Colonic mucosa (tissue), 4 donors: ENCODE data around the gene GABRG2. TPM values are rescaled to one million over a fixed set of nuclear protein-coding genes. Genes with fewer than 3 reads are reported as not detected.

Experiments
- DNase-seq: peaks from one replicate; pipeline ENCODE4 v3.0.0-alpha.2; 2020
- H3K27ac ChIP-seq: fragments of 200-600 bp; one replicate; pipeline ENCODE4 v1.8.0; 2021
- H3K27me3 ChIP-seq: fragments of 200-600 bp; one replicate; pipeline ENCODE4 v1.8.0; 2021
- H3K36me3 ChIP-seq: fragments of 200-600 bp; one replicate; pipeline ENCODE4 v1.8.0; 2021
- H3K4me1 ChIP-seq: fragments of 200-600 bp; one replicate; pipeline ENCODE4 v1.8.0; 2021; ENCODE audit warnings: mild to moderate bottlenecking
- H3K4me3 ChIP-seq: fragments of 200-600 bp; one replicate; pipeline ENCODE4 v1.8.0; 2021
- H3K9ac ChIP-seq, 2 donors: one replicate each; pipeline ENCODE4 v1.7.0; 2013; ENCODE audit warnings: control low read depth in 2 of 2, low read depth in 2 of 2, low read length in 2 of 2
- H3K9me3 ChIP-seq: fragments of 200-600 bp; one replicate; pipeline ENCODE4 v1.8.0; 2021
- CTCF ChIP-seq: fragments of 200-600 bp; IDR thresholded peaks from one replicate; pipeline ENCODE4 v1.8.0; 2022; ENCODE audit warnings: antibody characterized with exemption, mild to moderate bottlenecking
- intact Hi-C: fragments of 100-400 bp; cut with DNase I; formaldehyde crosslinking; loops from one replicate; pipeline ENCODE4 v1.14.1; 2022
- total RNA-seq, 2 donors: library from RNA; stranded (reverse); fragmentation: NEBNext Ultra II Directional in 1 of 2; extraction: Animal tissue kit (Norgen Biotek cat#: 25700) in 1 of 2; gene quantifications; one replicate each; pipeline ENCODE4 v1.2.1, GENCODE V29; 2021
- donor health status: healthy.
- donor health status: DM: no; HTN: no; CAD: no.
- donor health status: DM: no; HTN: no; CAD: no.

The GABRG2 gene
- total RNA-seq: under 1 TPM; 0.10 to 0.53 TPM

- Histone ChIP-seq H3K27ac (no peak within 1 kb of the TSS), H3K36me3 (no peaks in the 10 kb centered on the region), H3K9me3 (no peaks in the 10 kb centered on the region), H3K4me1 (no peaks in the 10 kb centered on the region), H3K4me3 (no peak within 1 kb of the TSS), H3K27me3 (no peaks in the 10 kb centered on the region), H3K9ac (no peak within 1 kb of the TSS)
- no peak for TF ChIP-seq CTCF
- no peak for DNase-seq
- intact Hi-C loops: no loop called here
These were observed at the start of gene GABRG2 for GRCh38 chr5:162067655-162068411. GABRG2 (plus strand) TSS chr5:162067773; CDS start chr5:162068000, 227 bp downstream.

GRCh38 chr5:162025312-162025711, 42.3 kb upstream of the GABRG2 start:
- Histone ChIP-seq H3K36me3 (no peaks in the 10 kb centered on the region), H3K4me1 (no peaks in the 10 kb centered on the region), H3K27me3 (no peaks in the 10 kb centered on the region), H3K27ac (no peak overlapping the region), H3K9me3 (no peaks in the 10 kb centered on the region), H3K4me3 (no peak overlapping the region), H3K9ac (no peak overlapping the region)
- TF ChIP-seq CTCF: no peak
- intact Hi-C loops: no loop called here
- no peak for DNase-seq

- intact Hi-C loops: no loop called here
These were observed 40.8 kb upstream of the GABRG2 start for GRCh38 chr5:162026803-162027202.

GRCh38 chr5:162037431-162037830, 30.1 kb upstream of the GABRG2 start:
- Histone ChIP-seq H3K27ac (no peak overlapping the region), H3K9ac (no peak overlapping the region), H3K9me3 (no peaks in the 10 kb centered on the region), H3K36me3 (no peaks in the 10 kb centered on the region), H3K4me3 (no peak overlapping the region), H3K27me3 (no peaks in the 10 kb centered on the region), H3K4me1 (no peaks in the 10 kb centered on the region)
- no peak for DNase-seq
- no peak for TF ChIP-seq CTCF
- intact Hi-C loops: no loop called here

More at GRCh38 chr5:162026803-162027202, 40.8 kb upstream of the GABRG2 start:
- no peak for DNase-seq
- Histone ChIP-seq H3K27me3 (no peaks in the 10 kb centered on the region), H3K4me1 (no peaks in the 10 kb centered on the region), H3K4me3 (no peak overlapping the region), H3K27ac (no peak overlapping the region), H3K9ac (no peak overlapping the region), H3K36me3 (no peaks in the 10 kb centered on the region), H3K9me3 (no peaks in the 10 kb centered on the region)
- TF ChIP-seq CTCF: no peak

GRCh38 chr5:162047279-162047678, 20.3 kb upstream of the GABRG2 start:
- Histone ChIP-seq H3K9ac (no peak overlapping the region), H3K9me3 (no peaks in the 10 kb centered on the region), H3K27ac (no peak overlapping the region), H3K4me3 (no peak overlapping the region), H3K4me1 (no peaks in the 10 kb centered on the region), H3K36me3 (no peaks in the 10 kb centered on the region), H3K27me3 (no peaks in the 10 kb centered on the region)
- DNase-seq: no peak
- intact Hi-C loops: no loop called here
- TF ChIP-seq CTCF: no peak
